Measurements from ENCODE around the gene MBP.

Gene MBP

DNA sequence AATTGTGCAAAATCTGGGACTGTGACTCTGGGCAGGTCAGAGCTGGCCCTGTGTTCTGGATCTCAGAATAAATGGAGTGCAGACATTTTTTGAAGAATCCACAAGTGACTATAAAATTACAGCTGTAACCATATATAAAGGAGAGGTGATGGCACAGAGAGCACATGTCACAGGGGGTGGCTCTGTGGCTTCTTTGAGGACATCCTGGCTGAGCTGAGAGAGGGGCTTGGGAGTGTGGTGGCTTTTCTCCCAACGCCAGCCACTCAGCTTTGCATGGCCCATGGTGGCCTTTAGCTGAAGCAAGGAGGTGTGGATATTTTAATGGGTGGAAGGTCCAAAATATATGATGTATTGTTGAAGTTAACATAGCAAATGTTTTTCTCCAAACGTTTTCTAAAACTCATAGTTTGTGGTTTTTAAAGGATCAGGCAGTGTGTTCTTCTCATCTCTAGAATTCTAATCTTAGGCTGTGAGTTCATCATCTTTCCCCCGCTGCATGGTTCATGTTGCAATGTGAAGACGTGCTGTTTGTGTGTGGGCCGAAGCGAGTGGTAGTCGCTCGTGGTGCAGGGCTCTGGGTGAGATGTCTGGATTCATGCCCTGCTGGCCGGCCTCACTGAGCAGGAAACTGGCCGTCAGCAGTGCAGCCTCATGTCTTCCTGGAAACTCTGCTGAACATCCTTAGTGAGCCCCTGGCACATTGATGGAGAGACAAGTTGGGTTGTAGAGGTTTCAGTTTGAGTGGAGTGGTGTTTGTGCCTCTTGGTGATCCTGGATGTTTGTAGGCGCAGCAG lies 200.4 kb downstream of the MBP start:
- peaks cover 25 to 58% of the 10 kb centered on the region in 2 donors for H3K36me3 ChIP-seq (ENCODE audit: control insufficient read depth in 1 of 2, insufficient read depth in 2 of 2, low read length in 2 of 2)
- no peak overlapping the region for H3K27ac ChIP-seq (ENCODE audit: low read length)
- H3K9me3 ChIP-seq (ENCODE audit: control insufficient read depth in 1 of 2, low read length in 2 of 2) = no peaks in the 10 kb centered on the region
- H3K27me3 ChIP-seq (ENCODE audit: low read depth, low read length) = no peaks in the 10 kb centered on the region
- H3K4me3 ChIP-seq (ENCODE audit: low read depth in 1 of 2, low read length in 2 of 2) = no peak overlapping the region
- H3K4me1 ChIP-seq (ENCODE audit: control insufficient read depth in 1 of 2, insufficient read depth in 2 of 2, low read length in 2 of 2) = no peaks in the 10 kb centered on the region

- no peaks in the 10 kb centered on the region for H3K4me1 ChIP-seq (ENCODE audit: control insufficient read depth in 1 of 2, insufficient read depth in 2 of 2, low read length in 2 of 2)
- H3K27me3 ChIP-seq (ENCODE audit: low read depth, low read length) = no peaks in the 10 kb centered on the region
- no peak overlapping the region for H3K27ac ChIP-seq (ENCODE audit: low read length)
- no peaks in the 10 kb centered on the region for H3K9me3 ChIP-seq (ENCODE audit: control insufficient read depth in 1 of 2, low read length in 2 of 2)
- H3K36me3 ChIP-seq (ENCODE audit: control insufficient read depth in 1 of 2, insufficient read depth in 2 of 2, low read length in 2 of 2) = peaks cover 20 to 52% of the 10 kb centered on the region in 2 donors
- no peak overlapping the region for H3K4me3 ChIP-seq (ENCODE audit: low read depth in 1 of 2, low read length in 2 of 2)
Observed at GRCh38 chr18:76931171-76931570, 201.4 kb downstream of the MBP start.
